ENCODE results near the gene SARDH.

DNA sequence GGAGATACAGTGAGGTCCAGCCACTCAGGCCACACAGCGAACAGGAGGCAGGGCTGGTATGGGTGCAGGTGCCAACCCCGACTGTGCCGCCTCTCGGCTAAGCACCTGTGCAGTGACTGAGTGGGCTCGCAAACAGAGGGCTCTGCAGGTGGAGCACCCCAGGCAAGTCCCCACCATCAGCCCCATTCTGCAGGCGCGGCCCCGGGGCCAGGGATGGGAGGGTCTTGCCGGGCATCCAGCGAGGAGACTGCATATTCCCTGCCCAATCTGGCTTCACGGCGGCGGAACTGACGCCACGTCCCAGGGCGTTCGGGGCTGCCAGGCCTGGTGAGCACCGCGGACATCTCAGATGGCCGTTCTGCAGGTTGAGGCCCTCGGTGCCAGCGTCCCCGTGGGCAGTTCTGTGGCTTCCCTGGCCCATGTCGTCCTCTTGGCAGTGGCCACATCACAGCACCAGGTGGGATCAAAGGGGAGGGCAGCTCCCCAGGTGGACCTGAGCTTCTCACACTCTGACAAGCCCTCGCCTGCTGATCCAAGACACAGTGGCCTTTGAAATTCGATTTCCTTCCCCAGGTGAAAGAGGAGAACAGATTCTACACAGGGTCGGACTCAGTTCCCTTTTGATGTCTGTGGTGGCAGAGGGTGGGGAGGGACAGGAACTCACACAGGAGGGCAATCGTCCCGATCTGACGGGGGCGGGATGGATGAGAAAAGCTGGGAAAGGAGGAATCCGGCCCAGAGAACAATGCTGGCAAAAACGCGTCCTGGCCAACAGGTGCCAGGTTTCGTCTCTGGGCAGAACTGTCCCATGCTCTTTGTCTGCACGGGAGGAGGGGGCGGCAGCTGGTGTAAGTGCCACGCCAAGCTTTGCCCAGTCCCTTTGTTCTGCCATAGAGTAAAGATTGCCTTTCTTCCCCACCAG is 83.2 kb downstream of the SARDH start:
- TF ChIP-seq FOXM1 (IDR thresholded peaks at IDR 0.05; ENCODE audit: borderline replicate concordance): no peak
- no peak for TF ChIP-seq ZNF384 (IDR thresholded peaks at IDR 0.05)
- TF ChIP-seq TARDBP (IDR thresholded peaks at IDR 0.05): no peak
- TF ChIP-seq FOXA1 (IDR thresholded peaks at IDR 0.05): no peak
- no peak for TF ChIP-seq BHLHE40 (IDR thresholded peaks at IDR 0.05; ENCODE audit: borderline replicate concordance)
- TF ChIP-seq SP1 (IDR thresholded peaks at IDR 0.05): no peak
- TF ChIP-seq SUZ12 (IDR thresholded peaks at IDR 0.05): no peak
- TF ChIP-seq ARNT (IDR thresholded peaks at IDR 0.05): no peak
- TF ChIP-seq FOXK2 (IDR thresholded peaks at IDR 0.05): no peak
- TF ChIP-seq, protein P1, sequence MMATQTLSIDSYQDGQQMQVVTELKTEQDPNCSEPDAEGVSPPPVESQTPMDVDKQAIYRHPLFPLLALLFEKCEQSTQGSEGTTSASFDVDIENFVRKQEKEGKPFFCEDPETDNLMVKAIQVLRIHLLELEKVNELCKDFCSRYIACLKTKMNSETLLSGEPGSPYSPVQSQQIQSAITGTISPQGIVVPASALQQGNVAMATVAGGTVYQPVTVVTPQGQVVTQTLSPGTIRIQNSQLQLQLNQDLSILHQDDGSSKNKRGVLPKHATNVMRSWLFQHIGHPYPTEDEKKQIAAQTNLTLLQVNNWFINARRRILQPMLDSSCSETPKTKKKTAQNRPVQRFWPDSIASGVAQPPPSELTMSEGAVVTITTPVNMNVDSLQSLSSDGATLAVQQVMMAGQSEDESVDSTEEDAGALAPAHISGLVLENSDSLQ (IDR thresholded peaks at IDR 0.05): no peak
- no peak for TF ChIP-seq NFRKB (IDR thresholded peaks at IDR 0.05)

Measured in HEK293T (cell line).